HepG2 (cell line): ENCODE measurements around the gene AADAT. TPM values are rescaled to one million over a fixed set of nuclear protein-coding genes. Genes with fewer than 3 reads are reported as not detected.
A peak's percentile ranks its signal among the peaks of the same experiment; 100 is the strongest.

Source experiments
- CCDC6 ChIP-seq: sonication (generic); formaldehyde crosslinking; IDR thresholded peaks from 2 replicates; pipeline ENCODE4 v1.8.1; 2022; ENCODE audit warnings: mild to moderate bottlenecking, missing genetic modification reagents, moderate library complexity
- CREB1 ChIP-seq, 2 experiments: fragments of 450-650 bp in 1 of 2; IDR thresholded peaks; 2 replicates each; pipeline ENCODE4 v1.6.1; 2016 to 2017; ENCODE audit warnings: control low read depth in 1 of 2, mild to moderate bottlenecking in 1 of 2, missing compliant biosample characterization in 1 of 2, missing genetic modification characterization in 1 of 2
- DPF2 ChIP-seq: sonication (generic); formaldehyde crosslinking; IDR thresholded peaks from 2 replicates; pipeline ENCODE4 v1.4.0; 2020; ENCODE audit warnings: mild to moderate bottlenecking, low read depth, missing genetic modification reagents, borderline replicate concordance
- GATAD1 ChIP-seq: IDR thresholded peaks from 2 replicates; pipeline ENCODE4 v1.6.1; 2016; ENCODE audit warnings: missing genetic modification reagents, missing compliant biosample characterization
- JUND ChIP-seq: sonication (generic); formaldehyde crosslinking; IDR thresholded peaks from 2 replicates; pipeline ENCODE4 v1.8.0; 2022; ENCODE audit warnings: mild to moderate bottlenecking, missing genetic modification reagents
- MXI1 ChIP-seq: IDR thresholded peaks from 3 replicates; pipeline ENCODE4 v1.6.1; 2012; ENCODE audit warnings: low read depth, low read length, inconsistent platforms, borderline replicate concordance
- NCOR1 ChIP-seq: fragments of 200-600 bp; sonication (generic); IDR thresholded peaks from 2 replicates; pipeline ENCODE4 v1.7.0; 2017; ENCODE audit warnings: antibody characterized with exemption, low read length, borderline replicate concordance
- NKX3-1 ChIP-seq: sonication (generic); formaldehyde crosslinking; IDR thresholded peaks from 2 replicates; pipeline ENCODE4 v1.5.0; 2020; ENCODE audit warnings: missing genetic modification reagents
- PITX1 ChIP-seq: sonication (generic); formaldehyde crosslinking; IDR thresholded peaks from 2 replicates; pipeline ENCODE4 v1.5.1; 2020; ENCODE audit warnings: mild to moderate bottlenecking, missing genetic modification reagents
- RARG ChIP-seq: sonication (generic); formaldehyde crosslinking; IDR thresholded peaks from 2 replicates; pipeline ENCODE4 v1.4.0; 2020; ENCODE audit warnings: low read depth, mild to moderate bottlenecking, missing genetic modification reagents
- RBFOX2 ChIP-seq: fragments of 200-400 bp; formaldehyde crosslinking; IDR thresholded peaks from 2 replicates; pipeline ENCODE4 v1.6.1; 2017; ENCODE audit warnings: low read depth, mild to moderate bottlenecking, low read length
- RNF2 ChIP-seq: fragments of 450-650 bp; conservative IDR thresholded peaks from 2 replicates; pipeline ENCODE4 v1.6.1; 2016; ENCODE audit warnings: low read depth
- SALL2 ChIP-seq: sonication (generic); formaldehyde crosslinking; IDR thresholded peaks from 2 replicates; pipeline ENCODE4 v1.8.1; 2023; ENCODE audit warnings: mild to moderate bottlenecking, missing genetic modification reagents, inconsistent platforms
- SRSF9 ChIP-seq: fragments of 200-400 bp; formaldehyde crosslinking; IDR thresholded peaks from 2 replicates; pipeline ENCODE4 v1.6.1; 2018; ENCODE audit warnings: borderline replicate concordance, mild to moderate bottlenecking, low read depth, low read length; ENCODE audit not compliant: insufficient read depth, poor library complexity, severe bottlenecking
- TEAD3 ChIP-seq: optimal IDR thresholded peaks from 2 replicates; pipeline ENCODE3; 2016; ENCODE audit warnings: borderline replicate concordance
- TGIF2 ChIP-seq: IDR thresholded peaks from 2 replicates; pipeline ENCODE4 v1.6.1; 2016; ENCODE audit warnings: control low read depth, missing compliant biosample characterization
- ZNF570 ChIP-seq: sonication (generic); formaldehyde crosslinking; IDR thresholded peaks from 2 replicates; pipeline ENCODE4 v1.4.0; 2020; ENCODE audit warnings: mild to moderate bottlenecking, missing genetic modification reagents, borderline replicate concordance
- ZNF660 ChIP-seq: sonication (generic); formaldehyde crosslinking; IDR thresholded peaks from 2 replicates; pipeline ENCODE4 v1.5.1; 2020; ENCODE audit warnings: mild to moderate bottlenecking, low read depth, missing genetic modification reagents, borderline replicate concordance
- ZSCAN21 ChIP-seq: sonication (generic); formaldehyde crosslinking; IDR thresholded peaks from 2 replicates; pipeline ENCODE4 v1.8.0; 2022; ENCODE audit warnings: mild to moderate bottlenecking, missing genetic modification reagents, moderate library complexity, borderline replicate concordance
- polyA plus RNA-seq, 8 experiments: library from polyadenylated mRNA; depleted of rRNA in 3 of 8; stranded (reverse) in 7 of 8; unstranded in 1 of 8; fragments of >200 nt; fragmentation: Illumina TruSeq in 4 of 8; extraction: Trizol in 4 of 8; gene quantifications; 2 replicates each; pipeline versions ENCODE4 v1.2.1 to v1.2.3, GENCODE V29; 2011 to 2016; ENCODE audit warnings: low read depth in 4 of 8, missing spikeins in 1 of 8, mixed read lengths in 1 of 8; ENCODE audit not compliant: insufficient read depth in 1 of 8
- total RNA-seq, 5 experiments: library from RNA; depleted of rRNA; stranded (reverse); fragments of >200 nt; fragmentation: Illumina TruSeq; extraction: Trizol; gene quantifications; 2 replicates each; pipeline ENCODE4 v1.2.3, GENCODE V29; 2016; ENCODE audit warnings: low read depth in 1 of 5
- TF ChIP-seq, protein P1 (sequence below): sonication (generic); formaldehyde crosslinking; conservative IDR thresholded peaks from 2 replicates; pipeline ENCODE4 v1.4.0; 2020; ENCODE audit warnings: mild to moderate bottlenecking, missing genetic modification reagents, moderate library complexity
- TF ChIP-seq, protein P2 (sequence below): IDR thresholded peaks from 2 replicates; pipeline ENCODE4 v1.6.1; 2012; ENCODE audit warnings: inconsistent platforms
- TF ChIP-seq, protein P3 (sequence below): sonication (generic); formaldehyde crosslinking; IDR thresholded peaks from 2 replicates; pipeline ENCODE4 v1.4.0; 2020; ENCODE audit warnings: missing genetic modification reagents, mild to moderate bottlenecking, borderline replicate concordance
- TF ChIP-seq, protein P4 (sequence below): sonication (generic); formaldehyde crosslinking; IDR thresholded peaks from 2 replicates; pipeline ENCODE4 v1.5.1; 2020; ENCODE audit warnings: missing genetic modification reagents, mild to moderate bottlenecking, borderline replicate concordance
- TF ChIP-seq, protein P5 (sequence below): sonication (generic); formaldehyde crosslinking; IDR thresholded peaks from 2 replicates; pipeline ENCODE4 v1.4.0; 2020; ENCODE audit warnings: mild to moderate bottlenecking, missing genetic modification reagents

The AADAT gene
- total and polyA plus RNA-seq, 2 of the 13 experiments (the other 11 are each of a cell fraction or from before 2014, with no cell fraction given), result 6.1 to 9.1 TPM

DNA sequence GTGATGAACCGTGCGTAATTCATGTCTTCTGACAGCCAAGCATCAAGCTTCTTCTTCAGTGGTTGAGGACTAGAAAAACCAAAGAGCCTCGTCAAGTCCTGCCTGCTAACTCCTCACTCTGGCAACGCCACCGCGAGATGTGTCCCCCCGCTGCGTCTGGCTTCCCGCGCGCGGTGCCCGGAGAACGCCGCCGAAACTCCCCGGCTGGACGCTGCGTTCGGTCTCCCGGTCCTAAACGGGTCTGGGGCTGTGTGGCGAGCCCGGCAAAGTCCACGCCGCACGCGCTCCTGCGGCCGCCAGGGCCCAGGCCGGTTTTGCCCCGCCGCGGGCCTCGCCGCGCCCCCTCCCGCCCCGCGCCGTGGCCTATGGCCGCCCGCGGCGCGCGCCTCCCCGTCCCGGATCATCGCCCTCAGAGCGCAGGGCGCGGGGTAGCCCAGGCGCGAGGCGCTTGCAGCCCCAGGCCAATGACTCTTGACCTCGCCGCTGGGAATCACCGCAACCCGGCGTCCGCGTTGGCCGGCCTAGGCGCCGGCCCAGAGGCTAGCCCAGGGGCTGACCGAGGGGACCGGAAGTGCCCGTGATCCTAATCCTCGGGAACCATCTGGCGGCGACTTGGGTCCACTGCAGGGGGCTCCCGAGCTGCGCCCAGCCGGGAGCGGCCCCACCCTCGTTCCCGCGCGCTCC, at the start of gene AADAT (continued):
- TF ChIP-seq, protein P1, sequence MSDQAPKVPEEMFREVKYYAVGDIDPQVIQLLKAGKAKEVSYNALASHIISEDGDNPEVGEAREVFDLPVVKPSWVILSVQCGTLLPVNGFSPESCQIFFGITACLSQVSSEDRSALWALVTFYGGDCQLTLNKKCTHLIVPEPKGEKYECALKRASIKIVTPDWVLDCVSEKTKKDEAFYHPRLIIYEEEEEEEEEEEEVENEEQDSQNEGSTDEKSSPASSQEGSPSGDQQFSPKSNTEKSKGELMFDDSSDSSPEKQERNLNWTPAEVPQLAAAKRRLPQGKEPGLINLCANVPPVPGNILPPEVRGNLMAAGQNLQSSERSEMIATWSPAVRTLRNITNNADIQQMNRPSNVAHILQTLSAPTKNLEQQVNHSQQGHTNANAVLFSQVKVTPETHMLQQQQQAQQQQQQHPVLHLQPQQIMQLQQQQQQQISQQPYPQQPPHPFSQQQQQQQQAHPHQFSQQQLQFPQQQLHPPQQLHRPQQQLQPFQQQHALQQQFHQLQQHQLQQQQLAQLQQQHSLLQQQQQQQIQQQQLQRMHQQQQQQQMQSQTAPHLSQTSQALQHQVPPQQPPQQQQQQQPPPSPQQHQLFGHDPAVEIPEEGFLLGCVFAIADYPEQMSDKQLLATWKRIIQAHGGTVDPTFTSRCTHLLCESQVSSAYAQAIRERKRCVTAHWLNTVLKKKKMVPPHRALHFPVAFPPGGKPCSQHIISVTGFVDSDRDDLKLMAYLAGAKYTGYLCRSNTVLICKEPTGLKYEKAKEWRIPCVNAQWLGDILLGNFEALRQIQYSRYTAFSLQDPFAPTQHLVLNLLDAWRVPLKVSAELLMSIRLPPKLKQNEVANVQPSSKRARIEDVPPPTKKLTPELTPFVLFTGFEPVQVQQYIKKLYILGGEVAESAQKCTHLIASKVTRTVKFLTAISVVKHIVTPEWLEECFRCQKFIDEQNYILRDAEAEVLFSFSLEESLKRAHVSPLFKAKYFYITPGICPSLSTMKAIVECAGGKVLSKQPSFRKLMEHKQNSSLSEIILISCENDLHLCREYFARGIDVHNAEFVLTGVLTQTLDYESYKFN, result 0 out of 2 replicates have a peak, but pooled peaks have one; percentile 18
- TF ChIP-seq ZSCAN21 (CRISPR knock-in tag) (no peak), NCOR1 (no peak), NKX3-1 (CRISPR knock-in tag) (no peak), RARG (CRISPR knock-in tag) (no peak), ZNF660 (CRISPR knock-in tag) (no peak), TEAD3 (CRISPR knock-in tag) (no peak), PITX1 (CRISPR knock-in tag) (peak; percentile 61), DPF2 (CRISPR knock-in tag) (no peak), ZNF570 (CRISPR knock-in tag) (no peak), SRSF9 (no peak), SALL2 (CRISPR knock-in tag) (no peak), GATAD1 (no peak), JUND (no peak), CCDC6 (peak; percentile 58; the same call in 1 of the 2 replicates), TGIF2 (0 out of 2 replicates have a peak, but pooled peaks have one; percentile 42), CREB1 (IDR thresholded peaks at IDR 0.05) (no peak), CREB1 (CRISPR knock-in tag; IDR thresholded peaks at IDR 0.05) (no peak), MXI1 (0 out of 3 replicates have a peak, but pooled peaks have one; percentile 50), RBFOX2 (peak; percentile 76), RNF2 (peak; percentile 88)
- TF ChIP-seq, protein P2, sequence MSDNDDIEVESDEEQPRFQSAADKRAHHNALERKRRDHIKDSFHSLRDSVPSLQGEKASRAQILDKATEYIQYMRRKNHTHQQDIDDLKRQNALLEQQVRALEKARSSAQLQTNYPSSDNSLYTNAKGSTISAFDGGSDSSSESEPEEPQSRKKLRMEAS, result peak; percentile 85
- TF ChIP-seq, protein P3, sequence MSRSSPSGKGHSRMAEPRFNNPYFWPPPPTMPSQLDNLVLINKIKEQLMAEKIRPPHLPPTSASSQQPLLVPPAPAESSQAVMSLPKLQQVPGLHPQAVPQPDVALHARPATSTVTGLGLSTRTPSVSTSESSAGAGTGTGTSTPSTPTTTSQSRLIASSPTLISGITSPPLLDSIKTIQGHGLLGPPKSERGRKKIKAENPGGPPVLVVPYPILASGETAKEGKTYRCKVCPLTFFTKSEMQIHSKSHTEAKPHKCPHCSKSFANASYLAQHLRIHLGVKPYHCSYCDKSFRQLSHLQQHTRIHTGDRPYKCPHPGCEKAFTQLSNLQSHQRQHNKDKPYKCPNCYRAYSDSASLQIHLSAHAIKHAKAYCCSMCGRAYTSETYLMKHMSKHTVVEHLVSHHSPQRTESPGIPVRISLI (CRISPR knock-in tag), result no peak
- TF ChIP-seq, protein P4, sequence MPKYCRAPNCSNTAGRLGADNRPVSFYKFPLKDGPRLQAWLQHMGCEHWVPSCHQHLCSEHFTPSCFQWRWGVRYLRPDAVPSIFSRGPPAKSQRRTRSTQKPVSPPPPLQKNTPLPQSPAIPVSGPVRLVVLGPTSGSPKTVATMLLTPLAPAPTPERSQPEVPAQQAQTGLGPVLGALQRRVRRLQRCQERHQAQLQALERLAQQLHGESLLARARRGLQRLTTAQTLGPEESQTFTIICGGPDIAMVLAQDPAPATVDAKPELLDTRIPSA (CRISPR knock-in tag), result no peak
- TF ChIP-seq, protein P5, sequence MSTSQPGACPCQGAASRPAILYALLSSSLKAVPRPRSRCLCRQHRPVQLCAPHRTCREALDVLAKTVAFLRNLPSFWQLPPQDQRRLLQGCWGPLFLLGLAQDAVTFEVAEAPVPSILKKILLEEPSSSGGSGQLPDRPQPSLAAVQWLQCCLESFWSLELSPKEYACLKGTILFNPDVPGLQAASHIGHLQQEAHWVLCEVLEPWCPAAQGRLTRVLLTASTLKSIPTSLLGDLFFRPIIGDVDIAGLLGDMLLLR (CRISPR knock-in tag), result no peak
